H1 (cell line): Measurements from ENCODE around the gene HS3ST5. TPM values are rescaled to one million over a fixed set of nuclear protein-coding genes. Genes with fewer than 3 reads are reported as not detected.

Experiments used
- CTCF ChIA-PET: fragments of 300-600 bp; sonication (Branson Sonifier 250); formaldehyde crosslinking; loops from one replicate; lab custom pipeline; 2021; ENCODE audit not compliant: partially characterized antibody; lab: Charles Lee
- POLR2A ChIA-PET: fragments of 300-600 bp; sonication (Branson Sonifier 250); formaldehyde crosslinking; loops from one replicate; lab custom pipeline; 2021; ENCODE audit warnings: inconsistent platforms; ENCODE audit not compliant: partially characterized antibody; lab: Charles Lee
- DNase-seq, 2 experiments: peaks; one replicate each; pipeline versions ENCODE4 v3.0.0 to v3.0.0-alpha.2; 2010 to 2022; ENCODE audit warnings: low spot score in 2 of 2, low read depth in 1 of 2, mixed read lengths in 1 of 2
- FAIRE-seq: peaks from 2 replicates; lab custom pipeline; 2011; peaks lifted over from hg19 to GRCh38; lab: Jason Lieb, UNC
- H2AFZ ChIP-seq: 2 replicates; pipeline ENCODE4 v1.8.1; 2012; ENCODE audit warnings: low read length, inconsistent platforms
- H2AK5ac ChIP-seq: 2 replicates; pipeline ENCODE4 v1.6.1; 2013; ENCODE audit warnings: low read depth, low read length
- H2BK120ac ChIP-seq: replicated peaks from 2 replicates; pipeline ENCODE3; 2013; ENCODE audit warnings: low read depth, low read length, inconsistent platforms
- H2BK12ac ChIP-seq: 2 replicates; pipeline ENCODE4 v1.6.1; 2013; ENCODE audit warnings: low read depth, low read length
- H2BK15ac ChIP-seq: 2 replicates; pipeline ENCODE4 v1.6.1; 2013; ENCODE audit warnings: low read length
- H2BK20ac ChIP-seq: 2 replicates; pipeline ENCODE4 v1.6.1; 2013; ENCODE audit warnings: low read length
- H2BK5ac ChIP-seq: 2 replicates; pipeline ENCODE4 v1.6.1; 2013; ENCODE audit warnings: low read depth, low read length
- H3K14ac ChIP-seq: 2 replicates; pipeline ENCODE4 v1.6.1; 2013; ENCODE audit warnings: inconsistent platforms; ENCODE audit not compliant: insufficient read length
- H3K18ac ChIP-seq: 2 replicates; pipeline ENCODE4 v1.6.1; 2013; ENCODE audit warnings: low read length; ENCODE audit errors: extremely low read depth
- H3K23ac ChIP-seq: 2 replicates; pipeline ENCODE4 v1.6.1; 2013; ENCODE audit warnings: inconsistent platforms; ENCODE audit not compliant: insufficient read length
- H3K23me2 ChIP-seq: 2 replicates; pipeline ENCODE4 v1.6.1; 2013; ENCODE audit warnings: low read depth, low read length
- H3K27ac ChIP-seq: 2 replicates; pipeline ENCODE4 v1.6.1; 2011; ENCODE audit warnings: low read depth, low read length, inconsistent platforms
- H3K27me3 ChIP-seq, 4 experiments: replicated peaks in 1 of 4; 1 replicate in 1 of 4; 2 replicates in 3 of 4; pipeline versions ENCODE4 v1.6.1 to v1.8.1; 2011 to 2013; ENCODE audit warnings: low read length in 3 of 4, mild to moderate bottlenecking in 3 of 4, inconsistent platforms in 2 of 4, mixed read lengths in 2 of 4, moderate library complexity in 1 of 4; ENCODE audit not compliant: control insufficient read depth in 3 of 4, insufficient read depth in 3 of 4; ENCODE audit errors: extremely low read depth in 1 of 4
- H3K36me3 ChIP-seq, 4 experiments: 2 replicates each; pipeline versions ENCODE4 v1.6.1 to v1.8.1; 2011 to 2013; ENCODE audit warnings: mild to moderate bottlenecking in 4 of 4, low read length in 3 of 4, moderate library complexity in 2 of 4, control low read depth in 1 of 4, inconsistent platforms in 1 of 4; ENCODE audit not compliant: insufficient read depth in 4 of 4, control insufficient read depth in 2 of 4
- H3K4ac ChIP-seq: replicated peaks from 2 replicates; pipeline ENCODE3; 2013; ENCODE audit warnings: low read length, low read depth, mixed read lengths, inconsistent platforms; ENCODE audit not compliant: insufficient read length
- H3K4me1 ChIP-seq, 4 experiments: replicated peaks in 1 of 4; 1 replicate in 1 of 4; 2 replicates in 3 of 4; pipeline versions ENCODE4 v1.6.1 to v1.8.1; 2011 to 2013; ENCODE audit warnings: low read length in 3 of 4, inconsistent platforms in 2 of 4, mixed read lengths in 1 of 4; ENCODE audit not compliant: insufficient read depth in 4 of 4, control insufficient read depth in 3 of 4
- H3K4me2 ChIP-seq, 2 experiments: 2 replicates each; pipeline versions ENCODE4 v1.6.1 to v1.8.1; 2011 to 2013; ENCODE audit warnings: low read depth in 2 of 2, low read length in 2 of 2, control low read depth in 1 of 2, inconsistent platforms in 1 of 2, mild to moderate bottlenecking in 1 of 2; ENCODE audit not compliant: insufficient read depth in 1 of 2
- H3K4me3 ChIP-seq, 4 experiments: fragments of 200-600, 300-600 bp in 1 of 4; sonication (generic), shearing (Covaris generic), sonication (Bioruptor Twin) in 1 of 4; 2 replicates each; pipeline versions ENCODE4 v1.5.1 to v1.8.1; 2011 to 2016; ENCODE audit warnings: low read length in 4 of 4, low read depth in 3 of 4, control low read depth in 2 of 4, inconsistent platforms in 2 of 4, mild to moderate bottlenecking in 2 of 4, mixed read lengths in 1 of 4, moderate library complexity in 1 of 4; ENCODE audit not compliant: insufficient read depth in 2 of 4; ENCODE audit errors: extremely low read depth in 1 of 4
- H3K56ac ChIP-seq: replicated peaks from 2 replicates; pipeline ENCODE3; 2013; ENCODE audit warnings: low read depth, mild to moderate bottlenecking, mixed read lengths, low read length, inconsistent platforms; ENCODE audit not compliant: insufficient read length
- H3K79me1 ChIP-seq: 2 replicates; pipeline ENCODE4 v1.6.1; 2013; ENCODE audit warnings: low read depth, low read length, control low read depth
- H3K79me2 ChIP-seq, 2 experiments: 2 replicates each; pipeline versions ENCODE4 v1.6.1 to v1.8.1; 2012 to 2013; ENCODE audit warnings: low read length in 2 of 2, mild to moderate bottlenecking in 2 of 2, inconsistent platforms in 1 of 2; ENCODE audit not compliant: insufficient read depth in 2 of 2, control insufficient read depth in 1 of 2
- H3K9ac ChIP-seq, 4 experiments: replicated peaks in 1 of 4; 1 replicate in 1 of 4; 2 replicates in 3 of 4; pipeline versions ENCODE4 v1.6.1 to v1.8.1; 2011 to 2013; ENCODE audit warnings: low read depth in 3 of 4, low read length in 3 of 4, control low read depth in 2 of 4, mild to moderate bottlenecking in 2 of 4, moderate library complexity in 2 of 4, inconsistent platforms in 1 of 4; ENCODE audit errors: extremely low read depth in 1 of 4
- H3K9me3 ChIP-seq, 2 experiments: 2 replicates each; pipeline versions ENCODE4 v1.6.1 to v1.8.1; 2012 to 2013; ENCODE audit warnings: mild to moderate bottlenecking in 2 of 2, moderate library complexity in 2 of 2, control low read depth in 1 of 2, inconsistent platforms in 1 of 2, low read depth in 1 of 2, low read length in 1 of 2, mixed read lengths in 1 of 2; ENCODE audit not compliant: insufficient read depth in 2 of 2
- H4K20me1 ChIP-seq, 2 experiments: replicated peaks in 1 of 2; 2 replicates each; pipeline versions ENCODE3 to v1.8.1; 2011 to 2013; ENCODE audit warnings: inconsistent platforms in 2 of 2, low read length in 2 of 2, mild to moderate bottlenecking in 1 of 2; ENCODE audit not compliant: insufficient read depth in 2 of 2, control insufficient read depth in 1 of 2
- H4K5ac ChIP-seq: 2 replicates; pipeline ENCODE4 v1.6.1; 2013; ENCODE audit warnings: low read length, low read depth, mixed read lengths, inconsistent platforms; ENCODE audit not compliant: insufficient read length
- H4K8ac ChIP-seq: 2 replicates; pipeline ENCODE4 v1.8.0; 2013; ENCODE audit warnings: mild to moderate bottlenecking, moderate library complexity, low read length, inconsistent platforms; ENCODE audit not compliant: insufficient read depth; ENCODE audit errors: extremely low read depth
- H4K91ac ChIP-seq: replicated peaks from 2 replicates; pipeline ENCODE3; 2013; ENCODE audit warnings: low read length, mixed read lengths, inconsistent platforms; ENCODE audit not compliant: insufficient read length
- ASH2L ChIP-seq: fragments of 200-600, 300-600 bp; sonication (generic); IDR thresholded peaks from one replicate; pipeline ENCODE4 v1.7.1; 2017; ENCODE audit warnings: low read length
- CEBPB ChIP-seq: IDR thresholded peaks from 2 replicates; pipeline ENCODE4 v1.6.1; 2012; ENCODE audit warnings: low read depth, low read length
- CHD1 ChIP-seq: IDR thresholded peaks from 2 replicates; pipeline ENCODE4 v1.6.1; 2012; ENCODE audit warnings: low read depth, low read length, improper control_type of control experiment
- E2F6 ChIP-seq: IDR thresholded peaks from 2 replicates; pipeline ENCODE4 v1.6.1; 2012; ENCODE audit warnings: inconsistent platforms
- FOSL1 ChIP-seq: IDR thresholded peaks from 2 replicates; pipeline ENCODE4 v1.6.1; 2011; ENCODE audit warnings: mild to moderate bottlenecking, low read depth, low read length, moderate library complexity; ENCODE audit not compliant: insufficient read depth
- GTF2F1 ChIP-seq: IDR thresholded peaks from 2 replicates; pipeline ENCODE4 v1.6.1; 2012; ENCODE audit warnings: low read depth, low read length, improper control_type of control experiment, borderline replicate concordance
- KDM5A ChIP-seq: fragments of 200-600 bp; IDR thresholded peaks from 2 replicates; pipeline ENCODE4 v1.7.1; 2012; ENCODE audit warnings: mild to moderate bottlenecking, low read length, inconsistent platforms, mixed read lengths
- MAFK ChIP-seq: IDR thresholded peaks from 2 replicates; pipeline ENCODE4 v1.6.1; 2012; ENCODE audit warnings: low read depth, mild to moderate bottlenecking, improper control_type of control experiment, low read length
- MAX ChIP-seq: IDR thresholded peaks from 2 replicates; pipeline ENCODE4 v1.6.1; 2012; ENCODE audit warnings: inconsistent platforms
- PHF8 ChIP-seq: fragments of 200-600 bp; sonication (generic); conservative IDR thresholded peaks from 2 replicates; pipeline ENCODE4 v1.7.1; 2012; ENCODE audit warnings: low read depth, mild to moderate bottlenecking, inconsistent platforms, low read length, moderate library complexity
- SP1 ChIP-seq: IDR thresholded peaks from 2 replicates; pipeline ENCODE4 v1.6.1; 2011; ENCODE audit warnings: low read depth, low read length
- TAF1 ChIP-seq: IDR thresholded peaks from 2 replicates; pipeline ENCODE4 v1.6.1; 2011; ENCODE audit warnings: mild to moderate bottlenecking, low read depth, low read length
- TAF7 ChIP-seq: optimal IDR thresholded peaks from 2 replicates; pipeline ENCODE3; 2011; ENCODE audit warnings: low read depth, mild to moderate bottlenecking, inconsistent platforms, low read length, moderate library complexity, borderline replicate concordance
- WGBS, 2 experiments: shearing (Covaris generic) in 1 of 2; methylation state at CpG; one replicate each; pipeline versions ENCODE4 v1.1.6 to v1.1.7; 2013 to 2015; ENCODE audit warnings: low lambda C conversion rate in 2 of 2, mixed read lengths in 2 of 2, inconsistent platforms in 1 of 2, low coverage in 1 of 2, missing lambda C conversion rate in 1 of 2; ENCODE audit not compliant: insufficient replicate concordance in 2 of 2, insufficient coverage in 1 of 2, insufficient read length in 1 of 2; ENCODE audit errors: extremely low coverage in 1 of 2, missing lambda C conversion rate in 1 of 2; 5-methylcytosine and 5-hydroxymethylcytosine counted together
- polyA plus RNA-seq, 7 experiments: library from polyadenylated mRNA; depleted of rRNA in 3 of 7; stranded (reverse) in 5 of 7; unstranded in 2 of 7; fragments of >200 nt in 5 of 7; fragments of 200-250 nt in 2 of 7; gene quantifications; 1 replicate in 5 of 7; 2 replicates in 1 of 7; 4 replicates in 1 of 7; pipeline versions ENCODE4 v1.2.1 to v1.2.3, GENCODE V29; 2011 to 2013; ENCODE audit warnings: missing spikeins in 2 of 7, mixed read lengths in 2 of 7
- total RNA-seq: library from RNA; stranded (reverse); fragmentation: NEBNext Ultra II Directional; extraction: Animal tissue kit (Norgen Biotek cat#: 25700); gene quantifications from 2 replicates; pipeline ENCODE4 v1.2.1, GENCODE V29; 2021

HS3ST5 gene
- total and polyA plus RNA-seq, 2 of the 8 experiments (the other 6 are each of a cell fraction or from before 2014, with no cell fraction given): 1.2 to 9.9 TPM

GRCh38 chr6:114284281-114284680 is 58.5 kb downstream of the HS3ST5 start:
- DNase-seq (no peak), FAIRE-seq (no peak)
- Histone ChIP-seq H3K23me2 (no peaks in the 10 kb centered on the region), H3K23ac (no peak overlapping the region), H3K9ac (no peak overlapping the region), H3K9me3 (no peaks in the 10 kb centered on the region), H3K79me1 (no peaks in the 10 kb centered on the region), H4K5ac (no peak overlapping the region), H3K27me3 (no peaks in the 10 kb centered on the region), H3K36me3 (no peaks in the 10 kb centered on the region), H4K20me1 (no peaks in the 10 kb centered on the region), H3K4me3 (no peak overlapping the region), H2BK12ac (no peak overlapping the region), H3K4me2 (no peak overlapping the region), H2BK5ac (no peak overlapping the region), H4K8ac (no peak overlapping the region), H2BK15ac (no peak overlapping the region), H3K56ac (no peak overlapping the region), H3K79me2 (peaks cover 0 to 39% of the 10 kb centered on the region in 2 experiments; a peak in 1 of 4 replicates), H2AK5ac (no peak overlapping the region), H3K4ac (no peak overlapping the region), H2BK120ac (no peak overlapping the region), H3K18ac (no peak overlapping the region), H2BK20ac (no peak overlapping the region), H3K14ac (no peak overlapping the region), H2AFZ (no peak overlapping the region), H3K4me1 (peaks cover 0 to 20% (median 10%) of the 10 kb centered on the region in 4 experiments; a peak in 4 of 7 replicates), H4K91ac (no peak overlapping the region), H3K27ac (no peak overlapping the region; the same call in 1 of the 2 replicates)
- 89% methylated on average over 2 of the region's 2 CpGs; no CpG with 5 or more reads in 1 of the 2 experiments for WGBS, 2 experiments
- POLR2A ChIA-PET: no interaction called here
- CTCF ChIA-PET: interaction anchor here (1.0 kb wide), 1 partner anchor 150 kb away, joined by 3 read pairs; no protein-coding TSS in a partner anchor
- TF ChIP-seq MAFK: no peak
- TF ChIP-seq KDM5A: no peak
- TF ChIP-seq TAF7: no peak
- TF ChIP-seq ASH2L: no peak
- TF ChIP-seq CHD1: no peak
- TF ChIP-seq PHF8: no peak
- TF ChIP-seq CEBPB: no peak
- TF ChIP-seq GTF2F1: no peak
- no peak for TF ChIP-seq TAF1
- no peak for TF ChIP-seq E2F6
- TF ChIP-seq MAX: no peak
- TF ChIP-seq FOSL1: no peak
- TF ChIP-seq SP1: no peak
